GM19455 (cell line): ENCODE data around the gene DCAF7.
A peak's percentile ranks its signal among the peaks of the same experiment; 100 is the strongest.

ENCODE experiments used
- ATAC-seq: cut with Tn5 transposase; IDR thresholded peaks from one replicate; pipeline ENCODE4 v1.9.1; 2021; ENCODE audit not compliant: unreplicated experiment

Gene DCAF7

GRCh38 chr17:63543822-63544420, 6.4 kb upstream of the DCAF7 start:
- ATAC-seq, result no peak

- ATAC-seq, result no peak
These were observed 5.6 kb upstream of the DCAF7 start for GRCh38 chr17:63544467-63545301.

- ATAC-seq, result no peak
These were observed 3.8 kb upstream of the DCAF7 start for GRCh38 chr17:63546308-63547082.

GRCh38 chr17:63547083-63547523, 3.2 kb upstream of the DCAF7 start:
- no peak for ATAC-seq

- ATAC-seq, result peak; percentile 26
These were observed 860 bp upstream of the DCAF7 start for GRCh38 chr17:63549289-63549945.

GRCh38 chr17:63550817-63551639, 751 bp downstream of the DCAF7 start:
- ATAC-seq, result peak; percentile 4

GRCh38 chr17:63552211-63552610, 1.9 kb downstream of the DCAF7 start:
- no peak for ATAC-seq

- ATAC-seq, result no peak
These were observed 5.4 kb downstream of the DCAF7 start for GRCh38 chr17:63555500-63556156.

GRCh38 chr17:63557416-63557815, 7.1 kb downstream of the DCAF7 start:
- ATAC-seq, result no peak

- no peak for ATAC-seq
These were observed 8.2 kb downstream of the DCAF7 start for GRCh38 chr17:63558441-63558840.

- ATAC-seq, result no peak
These were observed 11.5 kb downstream of the DCAF7 start for GRCh38 chr17:63561819-63562218.

- no peak for ATAC-seq
These were observed 13.1 kb downstream of the DCAF7 start for GRCh38 chr17:63563339-63563738.

GRCh38 chr17:63564562-63564961, 14.3 kb downstream of the DCAF7 start:
- no peak for ATAC-seq

- ATAC-seq, result no peak
These were observed 17.0 kb downstream of the DCAF7 start for GRCh38 chr17:63567229-63567628.

GRCh38 chr17:63568563-63568962, 18.3 kb downstream of the DCAF7 start:
- ATAC-seq, result no peak

GRCh38 chr17:63571632-63572310, 21.5 kb downstream of the DCAF7 start:
- ATAC-seq, result no peak

- no peak for ATAC-seq
These were observed 23.4 kb downstream of the DCAF7 start for GRCh38 chr17:63573634-63574033.

GRCh38 chr17:63578027-63578768, 27.9 kb downstream of the DCAF7 start:
- no peak for ATAC-seq

- no peak for ATAC-seq
These were observed 28.5 kb downstream of the DCAF7 start for GRCh38 chr17:63578769-63579111.
